ENCODE measurements around the gene MORN4.
A peak's percentile ranks its signal among the peaks of the same experiment; 100 is the strongest.

The MORN4 gene

GRCh38 chr10:97572214-97572989 is 60.9 kb downstream of the MORN4 start, which contains the start of gene ANKRD2:
Gene ANKRD2, plus strand, starts transcription at chr10:97572779. Its CDS starts 10 bp downstream, at chr10:97572789.
- DNase-seq = peak; percentile 5

- no peak for DNase-seq
Measured at GRCh38 chr10:97571622-97572021, 61.7 kb downstream of the MORN4 start.

GRCh38 chr10:97570789-97571471 is 62.4 kb downstream of the MORN4 start:
- DNase-seq = no peak

- DNase-seq = no peak
Measured at GRCh38 chr10:97570146-97570788, 63.0 kb downstream of the MORN4 start.

GRCh38 chr10:97567891-97568290 is 65.4 kb downstream of the MORN4 start:
- DNase-seq = no peak

GRCh38 chr10:97566336-97566996 is 66.8 kb downstream of the MORN4 start:
- no peak for DNase-seq

GRCh38 chr10:97564776-97565175 is 68.5 kb downstream of the MORN4 start:
- DNase-seq = no peak
